ENCODE measurements around the gene PARP2.

PARP2 gene

GRCh38 chr14:20365928-20366327, 22.5 kb downstream of the PARP2 start:
- no peak for DNase-seq (ENCODE audit: low read depth)
- no peak overlapping the region for H3K4me3 ChIP-seq (ENCODE audit: control insufficient read depth, low read depth, low read length)
- TF ChIP-seq CTCF (IDR thresholded peaks at IDR 0.05; ENCODE audit: control insufficient read depth, insufficient read depth, low read depth, low read length, missing control alignments) = no peak

- TF ChIP-seq CTCF (IDR thresholded peaks at IDR 0.05; ENCODE audit: control insufficient read depth, insufficient read depth, low read depth, low read length, missing control alignments) = no peak
- H3K4me3 ChIP-seq (ENCODE audit: control insufficient read depth, low read depth, low read length) = no peak overlapping the region
- no peak for DNase-seq (ENCODE audit: low read depth)
Observed at GRCh38 chr14:20372796-20373195, 29.4 kb downstream of the PARP2 start.

- H3K4me3 ChIP-seq (ENCODE audit: control insufficient read depth, low read depth, low read length) = no peak overlapping the region
- no peak for DNase-seq (ENCODE audit: low read depth)
- no peak for TF ChIP-seq CTCF (IDR thresholded peaks at IDR 0.05; ENCODE audit: control insufficient read depth, insufficient read depth, low read depth, low read length, missing control alignments)
Observed at GRCh38 chr14:20375471-20375870, 32.0 kb downstream of the PARP2 start.

- TF ChIP-seq CTCF (IDR thresholded peaks at IDR 0.05; ENCODE audit: control insufficient read depth, insufficient read depth, low read depth, low read length, missing control alignments) = no peak
- no peak overlapping the region for H3K4me3 ChIP-seq (ENCODE audit: control insufficient read depth, low read depth, low read length)
- no peak for DNase-seq (ENCODE audit: low read depth)
Observed at GRCh38 chr14:20376071-20376588, 32.7 kb downstream of the PARP2 start.

- no peak overlapping the region for H3K4me3 ChIP-seq (ENCODE audit: control insufficient read depth, low read depth, low read length)
- DNase-seq (ENCODE audit: low read depth) = no peak
- TF ChIP-seq CTCF (IDR thresholded peaks at IDR 0.05; ENCODE audit: control insufficient read depth, insufficient read depth, low read depth, low read length, missing control alignments) = no peak
Observed at GRCh38 chr14:20377171-20377570, 33.7 kb downstream of the PARP2 start.

- no peak for TF ChIP-seq CTCF (IDR thresholded peaks at IDR 0.05; ENCODE audit: control insufficient read depth, insufficient read depth, low read depth, low read length, missing control alignments)
- H3K4me3 ChIP-seq (ENCODE audit: control insufficient read depth, low read depth, low read length) = no peak overlapping the region
- no peak for DNase-seq (ENCODE audit: low read depth)
Observed at GRCh38 chr14:20379743-20380142, 36.3 kb downstream of the PARP2 start.

- no peak overlapping the region for H3K4me3 ChIP-seq (ENCODE audit: control insufficient read depth, low read depth, low read length)
- TF ChIP-seq CTCF (IDR thresholded peaks at IDR 0.05; ENCODE audit: control insufficient read depth, insufficient read depth, low read depth, low read length, missing control alignments) = no peak
- no peak for DNase-seq (ENCODE audit: low read depth)
Observed at GRCh38 chr14:20380681-20381080, 37.2 kb downstream of the PARP2 start.

Data from AG09309 (cell line).